ENCODE measurements around the gene TANC1. TPM values are rescaled to one million over a fixed set of nuclear protein-coding genes. Genes with fewer than 3 reads are reported as not detected.

The TANC1 gene
- total and polyA plus RNA-seq, 2 experiments from 2014 or later = 2.8 to 9.5 TPM

GRCh38 chr2:159149747-159150146 is 181.3 kb downstream of the TANC1 start (continued):
- TF ChIP-seq, protein P1, sequence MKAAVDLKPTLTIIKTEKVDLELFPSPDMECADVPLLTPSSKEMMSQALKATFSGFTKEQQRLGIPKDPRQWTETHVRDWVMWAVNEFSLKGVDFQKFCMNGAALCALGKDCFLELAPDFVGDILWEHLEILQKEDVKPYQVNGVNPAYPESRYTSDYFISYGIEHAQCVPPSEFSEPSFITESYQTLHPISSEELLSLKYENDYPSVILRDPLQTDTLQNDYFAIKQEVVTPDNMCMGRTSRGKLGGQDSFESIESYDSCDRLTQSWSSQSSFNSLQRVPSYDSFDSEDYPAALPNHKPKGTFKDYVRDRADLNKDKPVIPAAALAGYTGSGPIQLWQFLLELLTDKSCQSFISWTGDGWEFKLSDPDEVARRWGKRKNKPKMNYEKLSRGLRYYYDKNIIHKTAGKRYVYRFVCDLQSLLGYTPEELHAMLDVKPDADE (IDR thresholded peaks at IDR 0.05) = no peak
- TF ChIP-seq STAT1 (IDR thresholded peaks at IDR 0.05; ENCODE audit: unreplicated experiment) (no peak), REST (IDR thresholded peaks at IDR 0.05; ENCODE audit: unreplicated experiment) (no peak)

- Histone ChIP-seq H3F3A (replicated peaks; ENCODE audit: low read depth) (no peaks in the 10 kb centered on the region), H3K27me3 (ENCODE audit: insufficient read depth) (no peaks in the 10 kb centered on the region), H3K36me3 (ENCODE audit: insufficient read depth) (no peaks in the 10 kb centered on the region), H3K9me2 (ENCODE audit: insufficient read depth) (no peaks in the 10 kb centered on the region), H3K27ac (ENCODE audit: low read depth) (no peak overlapping the region), H2AFZ (no peak overlapping the region), H3K79me2 (replicated peaks; ENCODE audit: insufficient read depth) (no peaks in the 10 kb centered on the region), H3K4me1 (ENCODE audit: insufficient read depth) (0 out of 2 replicates have a peak, but pooled peaks cover 3% of the 10 kb centered on the region), H4K20me1 (replicated peaks; ENCODE audit: insufficient read depth) (no peaks in the 10 kb centered on the region), H3K4me3 (no peak overlapping the region), H3K4me2 (no peak overlapping the region)
- H3K27ac Mint-ChIP-seq = no peak overlapping the region
- no peak overlapping the region for H3K4me3 Mint-ChIP-seq
- H3K27me3 Mint-ChIP-seq (ENCODE audit: insufficient read depth, low read depth, poor library complexity) = no peaks in the 10 kb centered on the region
- H3K4me1 Mint-ChIP-seq = peaks cover 11% of the 10 kb centered on the region
- no peaks in the 10 kb centered on the region for H3K9me3 Mint-ChIP-seq
- ATAC-seq (no peak), DNase-seq (ENCODE audit: low spot score) (no peak)
- no peaks in the 10 kb centered on the region for H3K36me3 Mint-ChIP-seq (ENCODE audit: low read depth)
- TF ChIP-seq POLR2AphosphoS5 (IDR thresholded peaks at IDR 0.05; ENCODE audit: low read depth) (no peak), EZH2phosphoT487 (IDR thresholded peaks at IDR 0.05; ENCODE audit: unreplicated experiment) (no peak), CTCF (conservative IDR thresholded peaks at IDR 0.05; ENCODE audit: low read depth in 2 of 2) (no peak), NANOG (IDR thresholded peaks at IDR 0.05; ENCODE audit: borderline replicate concordance) (no peak), ZNF462 (CRISPR knock-in tag; IDR thresholded peaks at IDR 0.05) (no peak), JUNB (IDR thresholded peaks at IDR 0.05; ENCODE audit: unreplicated experiment) (no peak), ZNF114 (CRISPR knock-in tag; IDR thresholded peaks at IDR 0.05) (no peak)
Observed at GRCh38 chr2:159150280-159150746, 181.9 kb downstream of the TANC1 start.
